Stimulated activated CD8-positive, alpha-beta memory T cell treated with anti-CD3 and anti-CD28 coated beads, Interleukin-15, amount 100 ng/mL, for 1 hour (primary cell): ENCODE data around the gene MED25.

Source experiments
- DNase-seq: peaks from one replicate; pipeline ENCODE4 v3.0.0-alpha.2; 2020; ENCODE audit warnings: low read depth

MED25 gene

GRCh38 chr19:49817964-49818648, at the start of gene MED25:
Gene MED25, plus strand, starts transcription at chr19:49818289. Its CDS starts 53 bp downstream, at chr19:49818342.
- peak; percentile 72 for DNase-seq

DNA sequence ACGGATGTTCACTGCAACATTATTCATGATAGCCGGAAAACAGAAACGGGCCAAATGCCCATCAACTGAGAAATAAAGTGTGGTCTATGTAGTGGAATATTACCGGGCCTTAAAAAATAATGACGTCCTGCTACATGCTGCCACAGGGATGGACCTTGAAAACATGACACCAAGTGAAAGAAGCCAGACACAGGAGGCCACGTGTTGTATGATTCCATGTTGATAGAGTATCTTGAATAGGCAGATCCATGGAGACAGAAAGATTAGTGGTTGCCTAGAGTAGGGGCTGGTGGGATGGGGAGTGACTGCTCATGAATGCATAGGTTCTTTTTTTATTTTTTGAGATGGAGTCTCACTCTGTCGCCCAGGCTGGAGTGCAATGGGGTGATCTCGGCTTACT, 47.6 kb upstream of the MED25 start:
- no peak for DNase-seq

GRCh38 chr19:49771674-49772139, 46.4 kb upstream of the MED25 start:
- DNase-seq: no peak

DNA sequence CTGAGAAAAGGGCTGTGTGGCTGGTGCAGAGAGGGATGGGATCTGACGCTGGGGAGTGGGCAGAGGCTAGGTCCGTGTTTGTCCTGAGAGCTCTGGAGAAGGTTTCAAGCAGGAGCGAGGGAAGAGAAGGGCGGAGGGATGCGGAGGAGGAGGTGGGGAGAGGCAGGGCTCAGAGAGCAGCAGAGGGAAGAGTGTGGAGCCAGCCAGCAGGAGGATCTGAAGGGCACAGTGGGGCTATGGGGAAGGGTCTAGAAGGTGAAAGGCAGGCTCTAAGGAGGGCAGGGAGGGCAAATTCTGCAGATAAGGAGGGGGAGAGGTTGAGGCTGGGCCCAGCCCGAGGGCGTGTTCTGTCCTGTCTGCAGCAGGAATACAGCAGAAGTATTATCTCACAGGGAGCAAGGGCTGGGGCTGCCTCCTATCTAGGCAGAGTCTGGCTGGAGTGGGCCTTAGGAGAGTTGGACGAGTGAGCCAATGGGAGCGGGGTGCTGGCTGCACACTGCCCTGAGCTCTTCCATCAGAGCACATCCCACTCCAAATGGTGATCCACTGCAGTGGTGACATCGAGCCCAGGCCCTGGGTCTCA, 45.1 kb upstream of the MED25 start:
- DNase-seq: no peak

DNA sequence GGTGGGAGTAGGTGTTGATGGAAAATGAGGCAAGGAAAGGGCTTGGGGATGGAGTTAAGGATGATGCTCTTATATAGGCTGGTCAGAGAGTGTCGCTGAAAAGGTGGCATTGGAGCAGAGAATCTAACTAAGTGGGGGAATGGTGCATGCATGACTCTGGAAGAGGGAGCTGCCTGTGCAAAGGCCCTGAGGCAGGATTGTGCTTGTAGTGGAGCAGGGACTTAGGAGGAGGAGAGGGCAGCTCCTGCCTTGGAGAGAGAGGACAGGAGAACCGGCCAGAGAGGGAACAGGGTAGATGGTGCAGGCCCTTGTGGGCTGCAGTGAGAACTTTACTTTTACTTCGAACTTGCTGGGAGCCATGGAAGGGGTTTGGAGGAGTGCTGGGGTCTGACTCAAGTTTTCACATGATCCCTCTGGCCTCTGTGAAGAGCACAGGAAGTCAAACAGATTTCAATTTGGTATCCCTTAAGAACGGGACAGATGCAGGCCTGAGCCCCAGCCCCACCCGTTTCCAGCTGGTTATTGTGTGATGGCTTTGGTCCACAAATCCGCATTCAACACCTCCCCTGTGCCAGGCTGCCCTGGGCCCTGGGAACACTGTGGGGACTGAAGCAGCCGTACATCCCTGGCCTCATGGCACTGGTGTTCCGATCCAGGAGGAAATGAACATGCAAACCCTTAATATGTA, 44.3 kb upstream of the MED25 start:
- DNase-seq: no peak

- DNase-seq: no peak
Observed at GRCh38 chr19:49774969-49775368, 43.1 kb upstream of the MED25 start.

GRCh38 chr19:49775742-49776370, 42.2 kb upstream of the MED25 start:
- DNase-seq: no peak

GRCh38 chr19:49776371-49776764, 41.7 kb upstream of the MED25 start:
- no peak for DNase-seq

- no peak for DNase-seq
Observed at GRCh38 chr19:49779731-49780555, 38.1 kb upstream of the MED25 start.

GRCh38 chr19:49780861-49781260, 37.2 kb upstream of the MED25 start:
- DNase-seq: no peak

GRCh38 chr19:49781394-49781793, 36.7 kb upstream of the MED25 start:
- DNase-seq: no peak

GRCh38 chr19:49782515-49782914, 35.6 kb upstream of the MED25 start:
- DNase-seq: no peak

- no peak for DNase-seq
Observed at GRCh38 chr19:49786376-49786820, 31.7 kb upstream of the MED25 start.

DNA sequence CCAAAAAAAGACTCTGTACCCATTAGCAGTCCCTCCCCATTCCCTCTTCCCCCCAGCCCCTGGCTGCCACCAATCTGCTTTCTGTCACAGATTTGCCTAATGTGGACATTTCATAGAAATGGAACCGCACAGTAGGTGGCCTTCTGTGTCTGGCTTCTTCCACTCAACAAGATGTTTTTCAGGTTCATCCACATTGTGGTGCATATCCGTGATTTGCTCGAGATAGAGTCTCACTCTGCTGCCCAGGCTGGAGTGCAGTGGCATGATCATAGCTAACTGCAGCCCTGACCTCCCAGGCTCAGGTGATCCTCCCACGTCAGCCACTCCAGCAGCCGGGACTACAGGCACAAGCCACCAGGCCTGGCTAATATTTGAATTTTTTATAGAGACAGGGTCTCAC, 30.3 kb upstream of the MED25 start:
- DNase-seq: no peak

- no peak for DNase-seq
Observed at GRCh38 chr19:49788857-49789256, 29.2 kb upstream of the MED25 start.

- DNase-seq: no peak
Observed at GRCh38 chr19:49790866-49791265, 27.2 kb upstream of the MED25 start.

- no peak for DNase-seq
Observed at GRCh38 chr19:49791776-49792445, 26.2 kb upstream of the MED25 start.

- no peak for DNase-seq
Observed at GRCh38 chr19:49792829-49793560, 25.1 kb upstream of the MED25 start.

GRCh38 chr19:49793561-49793840, 24.6 kb upstream of the MED25 start:
- no peak for DNase-seq

DNA sequence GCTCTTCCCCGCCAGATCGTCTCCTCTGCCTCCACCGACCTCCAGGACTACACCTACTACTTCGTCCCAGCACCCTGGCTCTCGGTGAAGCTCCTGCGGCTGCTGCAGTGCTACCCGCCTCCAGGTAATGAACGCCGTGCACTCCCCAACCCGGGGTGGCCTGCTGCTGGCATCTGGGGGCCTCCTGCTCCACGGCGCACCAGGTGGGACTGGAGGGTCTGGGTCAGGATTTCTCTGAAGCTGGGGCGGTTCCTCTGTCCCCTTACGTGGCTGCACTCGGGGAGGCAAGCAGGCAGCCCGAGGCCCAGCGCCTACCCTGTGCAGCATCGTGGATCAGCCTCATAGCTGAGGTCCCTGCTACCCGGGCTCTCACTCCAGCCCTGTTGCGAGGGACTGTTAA, 22.5 kb upstream of the MED25 start:
- no peak for DNase-seq

DNA sequence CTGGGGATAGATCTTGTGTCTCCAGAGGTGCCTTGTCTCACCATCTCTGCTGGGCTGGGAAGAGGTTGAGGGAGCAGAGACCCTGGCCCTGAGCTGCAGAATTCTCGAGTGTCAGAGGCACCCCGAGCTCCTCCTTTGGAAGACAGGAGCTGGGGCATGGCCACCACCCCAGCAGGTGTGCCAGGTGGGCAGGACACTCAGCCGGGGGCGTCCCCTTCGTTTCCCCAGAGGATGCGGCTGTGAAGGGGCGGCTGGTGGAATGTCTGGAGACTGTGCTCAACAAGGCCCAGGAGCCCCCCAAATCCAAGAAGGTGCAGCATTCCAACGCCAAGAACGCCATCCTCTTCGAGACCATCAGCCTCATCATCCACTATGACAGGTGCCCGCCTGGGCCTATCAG, 19.5 kb upstream of the MED25 start:
- no peak for DNase-seq
